Measurements from ENCODE around the gene SUN1. TPM values are rescaled to one million over a fixed set of nuclear protein-coding genes. Genes with fewer than 3 reads are reported as not detected.

SUN1 gene
- total and polyA plus RNA-seq, 2 experiments from 2014 or later: 63.3 to 145 TPM

- no peak for DNase-seq (ENCODE audit: low spot score)
- Histone ChIP-seq H3K27ac (ENCODE audit: low read depth) (no peak overlapping the region), H3K27me3 (ENCODE audit: insufficient read depth) (no peaks in the 10 kb centered on the region), H3K4me1 (ENCODE audit: insufficient read depth) (no peaks in the 10 kb centered on the region), H3K4me3 (no peak overlapping the region), H3K36me3 (ENCODE audit: insufficient read depth) (peaks cover 22% of the 10 kb centered on the region), H3K9me2 (ENCODE audit: insufficient read depth) (no peaks in the 10 kb centered on the region), H2AFZ (no peak overlapping the region), H4K20me1 (replicated peaks; ENCODE audit: insufficient read depth) (peaks cover 21% of the 10 kb centered on the region), H3K79me2 (replicated peaks; ENCODE audit: insufficient read depth) (peaks cover 66% of the 10 kb centered on the region), H3F3A (replicated peaks; ENCODE audit: low read depth) (0 out of 2 replicates have a peak, but pooled peaks cover 2% of the 10 kb centered on the region), H3K4me2 (no peak overlapping the region)
- H3K9me3 Mint-ChIP-seq: no peaks in the 10 kb centered on the region
- ATAC-seq: no peak
- peaks cover 79% of the 10 kb centered on the region for H3K36me3 Mint-ChIP-seq (ENCODE audit: low read depth)
- no peak overlapping the region for H3K27ac Mint-ChIP-seq
- no peaks in the 10 kb centered on the region for H3K4me1 Mint-ChIP-seq
- TF ChIP-seq STAT1 (IDR thresholded peaks at IDR 0.05; ENCODE audit: unreplicated experiment) (no peak), ETS1 (IDR thresholded peaks at IDR 0.05) (no peak), EZH2phosphoT487 (IDR thresholded peaks at IDR 0.05; ENCODE audit: unreplicated experiment) (no peak), NANOG (IDR thresholded peaks at IDR 0.05; ENCODE audit: borderline replicate concordance) (no peak), POLR2AphosphoS5 (IDR thresholded peaks at IDR 0.05; ENCODE audit: low read depth) (no peak), REST (IDR thresholded peaks at IDR 0.05; ENCODE audit: unreplicated experiment) (no peak), CTCF (conservative IDR thresholded peaks at IDR 0.05; ENCODE audit: low read depth in 2 of 2) (no peak), EZH2 (IDR thresholded peaks at IDR 0.05; ENCODE audit: low read depth, unreplicated experiment) (no peak), JUNB (IDR thresholded peaks at IDR 0.05; ENCODE audit: unreplicated experiment) (no peak), CREB1 (CRISPR knock-in tag; IDR thresholded peaks at IDR 0.05; ENCODE audit: low read depth) (no peak)
- peaks cover 17% of the 10 kb centered on the region for H3K27me3 Mint-ChIP-seq (ENCODE audit: insufficient read depth, low read depth, poor library complexity)
- H3K4me3 Mint-ChIP-seq: no peak overlapping the region
These were observed 10.3 kb downstream of the SUN1 start for GRCh38 chr7:842431-843031.

Data from GM23338 (cell line).